HG03354 (cell line): ENCODE data around the gene FILIP1.
A peak's percentile ranks its signal among the peaks of the same experiment; 100 is the strongest.

Experiments
- ATAC-seq: cut with Tn5 transposase; IDR thresholded peaks from one replicate; pipeline ENCODE4 v1.9.1; 2021; ENCODE audit warnings: mild to moderate bottlenecking; ENCODE audit not compliant: unreplicated experiment, poor library complexity, severe bottlenecking

The FILIP1 gene

GRCh38 chr6:75493400-75494064, at the start of gene FILIP1:
Gene FILIP1, minus strand, starts transcription at chr6:75493800. Its CDS starts 78,828 bp downstream, at chr6:75414972.
- peak; percentile 23 for ATAC-seq

GRCh38 chr6:75543311-75543710, 49.7 kb upstream of the FILIP1 start:
- ATAC-seq = no peak

- ATAC-seq = no peak
These were observed 45.5 kb upstream of the FILIP1 start for GRCh38 chr6:75539136-75539535.

GRCh38 chr6:75532521-75532920, 38.9 kb upstream of the FILIP1 start:
- ATAC-seq = no peak

- ATAC-seq = no peak
These were observed 37.6 kb upstream of the FILIP1 start for GRCh38 chr6:75531174-75531573.

- ATAC-seq = no peak
These were observed 37.1 kb upstream of the FILIP1 start for GRCh38 chr6:75530696-75531095.

- ATAC-seq = no peak
These were observed 34.8 kb upstream of the FILIP1 start for GRCh38 chr6:75528423-75528822.

- peak; percentile 92 for ATAC-seq
These were observed 33.0 kb upstream of the FILIP1 start for GRCh38 chr6:75526502-75527127.

GRCh38 chr6:75525682-75526081, 32.1 kb upstream of the FILIP1 start:
- ATAC-seq = no peak

GRCh38 chr6:75524322-75524972, 30.8 kb upstream of the FILIP1 start:
- ATAC-seq = no peak

- ATAC-seq = no peak
These were observed 23.2 kb upstream of the FILIP1 start for GRCh38 chr6:75516757-75517156.

- no peak for ATAC-seq
These were observed 19.0 kb upstream of the FILIP1 start for GRCh38 chr6:75512591-75512990.

GRCh38 chr6:75505424-75505823, 11.8 kb upstream of the FILIP1 start:
- no peak for ATAC-seq

GRCh38 chr6:75504465-75505222, 11.0 kb upstream of the FILIP1 start:
- no peak for ATAC-seq

- ATAC-seq = no peak
These were observed 9.7 kb upstream of the FILIP1 start for GRCh38 chr6:75503291-75503690.

- ATAC-seq = no peak
These were observed 9.3 kb upstream of the FILIP1 start for GRCh38 chr6:75502884-75503283.

GRCh38 chr6:75501756-75502155, 8.2 kb upstream of the FILIP1 start:
- ATAC-seq = no peak

GRCh38 chr6:75499640-75500039, 6.0 kb upstream of the FILIP1 start:
- ATAC-seq = no peak

- ATAC-seq = no peak
These were observed 5.3 kb upstream of the FILIP1 start for GRCh38 chr6:75498862-75499261.

GRCh38 chr6:75497994-75498393, 4.4 kb upstream of the FILIP1 start:
- ATAC-seq = no peak
